ENCODE data around the gene TAF15.

- TF ChIP-seq EZH2 (IDR thresholded peaks at IDR 0.05; ENCODE audit: borderline replicate concordance, insufficient read depth, low read length, poor library complexity, severe bottlenecking) (no peak), CTCF (IDR thresholded peaks at IDR 0.05; ENCODE audit: poor library complexity, severe bottlenecking) (no peak), REST (IDR thresholded peaks at IDR 0.05; ENCODE audit: borderline replicate concordance) (no peak), SMC3 (conservative IDR thresholded peaks at IDR 0.05; ENCODE audit: poor library complexity) (no peak), RAD21 (conservative IDR thresholded peaks at IDR 0.05) (no peak), POLR2AphosphoS5 (IDR thresholded peaks at IDR 0.05) (no peak), MXI1 (conservative IDR thresholded peaks at IDR 0.05; ENCODE audit: poor library complexity, severe bottlenecking) (no peak), EP300 (conservative IDR thresholded peaks at IDR 0.05; ENCODE audit: poor library complexity, severe bottlenecking) (no peak)
These were observed 48.7 kb upstream of the TAF15 start, which contains the start of gene C17orf50 for GRCh38 chr17:35760587-35760986.
